Measurements from ENCODE around the gene CCDC78.

DNA sequence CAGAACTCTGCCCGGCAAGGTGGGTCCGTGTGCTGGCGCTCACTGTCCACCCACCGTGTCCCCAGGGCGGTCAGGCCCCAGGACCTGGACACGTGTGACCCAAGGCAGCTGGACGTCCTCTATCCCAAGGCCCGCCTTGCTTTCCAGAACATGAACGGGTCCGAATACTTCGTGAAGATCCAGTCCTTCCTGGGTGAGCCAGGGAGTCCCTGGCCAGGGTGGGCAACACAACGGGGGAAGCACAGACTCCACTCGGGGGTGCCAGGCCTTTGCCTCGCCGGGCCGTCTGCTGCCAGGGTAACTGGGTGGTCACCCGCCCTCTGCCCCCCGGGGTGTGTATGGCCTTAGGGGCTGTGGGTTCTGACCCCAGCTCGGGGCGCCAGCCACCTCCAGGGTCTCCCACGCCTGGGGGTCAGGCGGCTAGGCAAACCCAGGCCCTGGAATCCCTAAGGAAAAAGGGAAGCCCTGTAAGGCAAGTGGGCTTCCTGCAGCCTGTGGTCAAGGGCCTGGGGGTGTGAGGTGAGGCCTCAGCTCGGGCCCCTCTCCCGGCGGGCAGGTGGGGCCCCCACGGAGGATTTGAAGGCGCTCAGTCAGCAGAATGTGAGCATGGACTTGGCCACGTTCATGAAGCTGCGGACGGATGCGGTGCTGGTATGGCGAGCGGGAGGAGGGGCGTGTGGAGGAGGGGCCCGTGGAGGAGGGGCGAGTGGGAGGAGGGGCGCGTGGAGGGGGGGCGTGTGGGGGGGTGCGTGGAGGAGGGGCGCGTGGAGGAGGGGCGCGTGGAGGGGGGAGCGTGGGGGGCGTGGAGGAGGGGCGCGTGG, 40.8 kb upstream of the CCDC78 start:
- TF ChIP-seq, protein P1, sequence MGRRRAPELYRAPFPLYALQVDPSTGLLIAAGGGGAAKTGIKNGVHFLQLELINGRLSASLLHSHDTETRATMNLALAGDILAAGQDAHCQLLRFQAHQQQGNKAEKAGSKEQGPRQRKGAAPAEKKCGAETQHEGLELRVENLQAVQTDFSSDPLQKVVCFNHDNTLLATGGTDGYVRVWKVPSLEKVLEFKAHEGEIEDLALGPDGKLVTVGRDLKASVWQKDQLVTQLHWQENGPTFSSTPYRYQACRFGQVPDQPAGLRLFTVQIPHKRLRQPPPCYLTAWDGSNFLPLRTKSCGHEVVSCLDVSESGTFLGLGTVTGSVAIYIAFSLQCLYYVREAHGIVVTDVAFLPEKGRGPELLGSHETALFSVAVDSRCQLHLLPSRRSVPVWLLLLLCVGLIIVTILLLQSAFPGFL (CRISPR knock-in tag; IDR thresholded peaks at IDR 0.05; ENCODE audit: borderline replicate concordance): no peak
- TF ChIP-seq CTCF (IDR thresholded peaks at IDR 0.05) (no peak), CREB1 (CRISPR knock-in tag; IDR thresholded peaks at IDR 0.05) (no peak), E2F1 (CRISPR knock-in tag; IDR thresholded peaks at IDR 0.05) (no peak), MAX (CRISPR knock-in tag; IDR thresholded peaks at IDR 0.05) (no peak), CBFB (CRISPR knock-in tag; IDR thresholded peaks at IDR 0.05; ENCODE audit: low read depth) (no peak), ZNF281 (CRISPR knock-in tag; IDR thresholded peaks at IDR 0.05) (no peak), NFE2L1 (CRISPR knock-in tag; IDR thresholded peaks at IDR 0.05) (no peak), FOXJ3 (CRISPR knock-in tag; IDR thresholded peaks at IDR 0.05; ENCODE audit: borderline replicate concordance) (no peak), NR2C2 (CRISPR knock-in tag; IDR thresholded peaks at IDR 0.05) (no peak)
- TF ChIP-seq, protein P2, sequence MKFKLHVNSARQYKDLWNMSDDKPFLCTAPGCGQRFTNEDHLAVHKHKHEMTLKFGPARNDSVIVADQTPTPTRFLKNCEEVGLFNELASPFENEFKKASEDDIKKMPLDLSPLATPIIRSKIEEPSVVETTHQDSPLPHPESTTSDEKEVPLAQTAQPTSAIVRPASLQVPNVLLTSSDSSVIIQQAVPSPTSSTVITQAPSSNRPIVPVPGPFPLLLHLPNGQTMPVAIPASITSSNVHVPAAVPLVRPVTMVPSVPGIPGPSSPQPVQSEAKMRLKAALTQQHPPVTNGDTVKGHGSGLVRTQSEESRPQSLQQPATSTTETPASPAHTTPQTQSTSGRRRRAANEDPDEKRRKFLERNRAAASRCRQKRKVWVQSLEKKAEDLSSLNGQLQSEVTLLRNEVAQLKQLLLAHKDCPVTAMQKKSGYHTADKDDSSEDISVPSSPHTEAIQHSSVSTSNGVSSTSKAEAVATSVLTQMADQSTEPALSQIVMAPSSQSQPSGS (CRISPR knock-in tag; IDR thresholded peaks at IDR 0.05; ENCODE audit: borderline replicate concordance, low read depth): no peak
- TF ChIP-seq, protein P3, sequence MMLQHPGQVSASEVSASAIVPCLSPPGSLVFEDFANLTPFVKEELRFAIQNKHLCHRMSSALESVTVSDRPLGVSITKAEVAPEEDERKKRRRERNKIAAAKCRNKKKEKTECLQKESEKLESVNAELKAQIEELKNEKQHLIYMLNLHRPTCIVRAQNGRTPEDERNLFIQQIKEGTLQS (CRISPR knock-in tag; conservative IDR thresholded peaks at IDR 0.05): no peak

Data from WTC11 (cell line).